Progenitor cell of endocrine pancreas (in vitro differentiated cells): ENCODE measurements around the gene NOP58. TPM values are rescaled to one million over a fixed set of nuclear protein-coding genes. Genes with fewer than 3 reads are reported as not detected.

Experiments
- DNase-seq: peaks from one replicate; pipeline ENCODE4 v3.0.0; 2021; ENCODE audit warnings: low spot score; ENCODE audit not compliant: unreplicated experiment
- H3K27ac Mint-ChIP-seq: 2 replicates; pipeline ENCODE4 v1.8.0; 2021; ENCODE audit warnings: mild to moderate bottlenecking, moderate library complexity, mixed read lengths
- H3K27me3 Mint-ChIP-seq: 2 replicates; pipeline ENCODE4 v1.8.0; 2021; ENCODE audit warnings: mixed read lengths
- H3K36me3 Mint-ChIP-seq: 2 replicates; pipeline ENCODE4 v1.8.0; 2022; ENCODE audit warnings: mixed read lengths; ENCODE audit not compliant: insufficient read depth
- H3K4me1 Mint-ChIP-seq: 2 replicates; pipeline ENCODE4 v1.8.0; 2021; ENCODE audit warnings: low read depth, mixed read lengths
- H3K4me3 Mint-ChIP-seq: 2 replicates; pipeline ENCODE4 v1.8.0; 2021; ENCODE audit warnings: low read depth, mild to moderate bottlenecking, moderate library complexity, mixed read lengths
- H3K9me3 Mint-ChIP-seq: 2 replicates; pipeline ENCODE4 v1.8.0; 2021; ENCODE audit warnings: low read depth, mixed read lengths
- CTCF ChIP-seq: fragments of 200-600 bp; sonication (generic); IDR thresholded peaks from one replicate; pipeline ENCODE4 v1.5.0; 2021; ENCODE audit warnings: antibody characterized with exemption, mild to moderate bottlenecking; ENCODE audit not compliant: unreplicated experiment
- total RNA-seq: library from RNA; stranded (reverse); gene quantifications from 2 replicates; pipeline ENCODE4 v1.2.1, GENCODE V29; 2021

The NOP58 gene
- total RNA-seq, 1 donor from 2014 or later: 75.4 TPM

DNA sequence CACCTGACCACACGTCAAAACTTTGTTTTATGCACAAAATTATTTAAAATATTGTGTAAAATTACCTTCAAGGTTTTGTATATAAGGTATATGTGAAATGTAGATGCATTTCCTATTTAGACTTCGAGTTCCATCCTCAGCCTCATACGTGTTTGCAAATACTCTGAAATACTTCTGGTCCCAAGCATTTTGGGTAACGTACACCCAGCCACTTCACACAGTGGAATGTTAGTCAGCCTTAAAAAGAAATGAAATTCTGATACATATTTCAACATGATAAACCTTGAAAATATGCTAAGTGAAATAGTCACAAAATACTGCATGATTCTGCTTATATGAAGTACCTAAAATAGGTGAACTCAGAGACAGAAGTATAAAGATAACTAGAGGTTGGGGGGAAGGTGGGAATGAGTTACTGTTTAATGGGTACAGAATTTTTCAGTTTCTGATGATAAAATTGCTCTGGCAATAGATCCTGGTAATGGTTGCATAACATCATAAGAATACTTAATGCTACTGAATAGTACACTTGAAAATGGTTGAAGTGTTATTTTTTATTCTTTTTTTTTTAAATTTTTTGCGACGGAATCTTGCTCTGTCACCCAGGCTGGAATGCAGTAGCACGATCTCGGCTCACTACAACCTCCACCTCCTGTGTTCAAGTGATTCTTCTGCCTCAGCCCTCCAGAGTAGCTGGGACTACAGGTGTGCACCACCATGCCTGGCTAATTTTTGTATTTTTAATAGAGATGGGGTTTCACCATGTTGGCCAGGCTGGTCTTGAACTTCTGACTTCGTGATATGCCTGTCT lies 24.0 kb downstream of the NOP58 start:
- no peaks in the 10 kb centered on the region for H3K27me3 Mint-ChIP-seq
- DNase-seq: no peak
- H3K9me3 Mint-ChIP-seq: no peaks in the 10 kb centered on the region
- H3K4me3 Mint-ChIP-seq: no peak overlapping the region
- no peak overlapping the region for H3K27ac Mint-ChIP-seq
- peaks cover 25% of the 10 kb centered on the region for H3K36me3 Mint-ChIP-seq
- H3K4me1 Mint-ChIP-seq: no peaks in the 10 kb centered on the region
- no peak for TF ChIP-seq CTCF

DNA sequence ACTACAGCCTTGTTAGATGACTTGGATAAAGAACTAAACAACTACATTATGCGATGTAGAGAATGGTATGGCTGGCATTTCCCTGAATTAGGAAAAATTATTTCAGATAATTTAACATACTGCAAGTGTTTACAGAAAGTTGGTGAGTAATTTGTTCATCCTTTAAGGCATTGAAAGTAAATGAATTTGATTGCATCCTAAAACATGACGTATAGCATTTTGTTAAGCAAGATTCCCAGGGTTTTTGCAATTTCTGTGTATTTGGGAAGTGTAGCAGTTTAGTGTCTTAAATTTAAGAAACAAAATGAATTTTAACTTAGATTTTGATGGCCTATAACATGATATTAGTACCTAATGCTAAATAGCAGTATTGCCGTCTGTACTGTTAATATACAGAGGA lies 24.8 kb downstream of the NOP58 start:
- H3K27ac Mint-ChIP-seq: no peak overlapping the region
- TF ChIP-seq CTCF: no peak
- DNase-seq: no peak
- H3K4me3 Mint-ChIP-seq: no peak overlapping the region
- no peaks in the 10 kb centered on the region for H3K4me1 Mint-ChIP-seq
- no peaks in the 10 kb centered on the region for H3K27me3 Mint-ChIP-seq
- H3K9me3 Mint-ChIP-seq: no peaks in the 10 kb centered on the region
- H3K36me3 Mint-ChIP-seq: peaks cover 23% of the 10 kb centered on the region

GRCh38 chr2:202290970-202291369 lies 25.4 kb downstream of the NOP58 start:
- no peaks in the 10 kb centered on the region for H3K27me3 Mint-ChIP-seq
- no peak overlapping the region for H3K4me3 Mint-ChIP-seq
- H3K4me1 Mint-ChIP-seq: no peaks in the 10 kb centered on the region
- no peaks in the 10 kb centered on the region for H3K9me3 Mint-ChIP-seq
- peaks cover 24% of the 10 kb centered on the region for H3K36me3 Mint-ChIP-seq
- H3K27ac Mint-ChIP-seq: no peak overlapping the region
- DNase-seq: no peak
- TF ChIP-seq CTCF: no peak

GRCh38 chr2:202299712-202300111 lies 34.1 kb downstream of the NOP58 start:
- H3K27ac Mint-ChIP-seq: peak overlapping the region; percentile 2
- no peak for DNase-seq

GRCh38 chr2:202306034-202306433 lies 40.5 kb downstream of the NOP58 start:
- no peak for DNase-seq

More at GRCh38 chr2:202299712-202300111, 34.1 kb downstream of the NOP58 start:
- TF ChIP-seq CTCF: no peak
- H3K36me3 Mint-ChIP-seq: peaks cover 51% of the 10 kb centered on the region
- no peak overlapping the region for H3K4me3 Mint-ChIP-seq
- no peaks in the 10 kb centered on the region for H3K9me3 Mint-ChIP-seq
- no peaks in the 10 kb centered on the region for H3K4me1 Mint-ChIP-seq
- H3K27me3 Mint-ChIP-seq: no peaks in the 10 kb centered on the region

More at GRCh38 chr2:202306034-202306433, 40.5 kb downstream of the NOP58 start:
- H3K4me3 Mint-ChIP-seq: no peak overlapping the region
- peaks cover 31% of the 10 kb centered on the region for H3K36me3 Mint-ChIP-seq
- no peak overlapping the region for H3K27ac Mint-ChIP-seq
- no peak for TF ChIP-seq CTCF
- H3K9me3 Mint-ChIP-seq: no peaks in the 10 kb centered on the region
- H3K4me1 Mint-ChIP-seq: no peaks in the 10 kb centered on the region
- H3K27me3 Mint-ChIP-seq: no peaks in the 10 kb centered on the region
